SK-N-SH (cell line): Measurements from ENCODE around the gene DOK7.

Experiments
- EP300 ChIP-seq, 2 experiments: IDR thresholded peaks; 2 replicates each; pipeline versions ENCODE4 v1.4.0 to v1.6.1; 2012; ENCODE audit warnings: borderline replicate concordance in 1 of 2, low read depth in 1 of 2, low read length in 1 of 2
- FOXJ3 ChIP-seq: sonication (generic); formaldehyde crosslinking; IDR thresholded peaks from 2 replicates; pipeline ENCODE4 v1.5.1; 2020; ENCODE audit warnings: mild to moderate bottlenecking, missing genetic modification reagents
- GABPA ChIP-seq: IDR thresholded peaks from 2 replicates; pipeline ENCODE4 v1.4.0; 2012; ENCODE audit warnings: low read depth, mild to moderate bottlenecking
- JUND ChIP-seq: IDR thresholded peaks from 2 replicates; pipeline ENCODE4 v1.4.0; 2012
- MXI1 ChIP-seq: IDR thresholded peaks from 2 replicates; pipeline ENCODE4 v1.6.1; 2012; ENCODE audit warnings: mild to moderate bottlenecking, low read depth, low read length, improper control_type of control experiment
- NFIC ChIP-seq: IDR thresholded peaks from 2 replicates; pipeline ENCODE4 v1.4.0; 2012; ENCODE audit warnings: borderline replicate concordance
- PBX3 ChIP-seq: IDR thresholded peaks from 2 replicates; pipeline ENCODE4; 2012
- POLR2AphosphoS5 ChIP-seq: IDR thresholded peaks from 2 replicates; pipeline ENCODE4 v1.6.1; 2012; ENCODE audit warnings: low read depth, low read length
- RCOR1 ChIP-seq: fragments of 150-350 bp; IDR thresholded peaks from 2 replicates; pipeline ENCODE4 v1.6.1; 2017; ENCODE audit warnings: antibody characterized with exemption, low read length
- RXRA ChIP-seq: IDR thresholded peaks from 2 replicates; pipeline ENCODE4 v1.4.0; 2012; ENCODE audit warnings: low read depth, mild to moderate bottlenecking, borderline replicate concordance
- SMC3 ChIP-seq: IDR thresholded peaks from 2 replicates; pipeline ENCODE4 v1.6.1; 2012; ENCODE audit warnings: low read depth, low read length, improper control_type of control experiment
- TAF1 ChIP-seq: IDR thresholded peaks from 2 replicates; pipeline ENCODE4 v1.6.1; 2012; ENCODE audit warnings: low read depth, mild to moderate bottlenecking, low read length, moderate library complexity, borderline replicate concordance
- YY1 ChIP-seq: IDR thresholded peaks from 2 replicates; pipeline ENCODE4 v1.4.0; 2012; ENCODE audit warnings: low read depth, mild to moderate bottlenecking
- TF ChIP-seq, protein P1 (sequence below): fragments of 200-600 bp; sonication (generic); IDR thresholded peaks from 2 replicates; pipeline ENCODE4 v1.6.1; 2017; ENCODE audit warnings: antibody characterized with exemption, mild to moderate bottlenecking, moderate library complexity

GRCh38 chr4:3486541-3487540 lies 23.7 kb downstream of the DOK7 start:
- TF ChIP-seq, protein P1, sequence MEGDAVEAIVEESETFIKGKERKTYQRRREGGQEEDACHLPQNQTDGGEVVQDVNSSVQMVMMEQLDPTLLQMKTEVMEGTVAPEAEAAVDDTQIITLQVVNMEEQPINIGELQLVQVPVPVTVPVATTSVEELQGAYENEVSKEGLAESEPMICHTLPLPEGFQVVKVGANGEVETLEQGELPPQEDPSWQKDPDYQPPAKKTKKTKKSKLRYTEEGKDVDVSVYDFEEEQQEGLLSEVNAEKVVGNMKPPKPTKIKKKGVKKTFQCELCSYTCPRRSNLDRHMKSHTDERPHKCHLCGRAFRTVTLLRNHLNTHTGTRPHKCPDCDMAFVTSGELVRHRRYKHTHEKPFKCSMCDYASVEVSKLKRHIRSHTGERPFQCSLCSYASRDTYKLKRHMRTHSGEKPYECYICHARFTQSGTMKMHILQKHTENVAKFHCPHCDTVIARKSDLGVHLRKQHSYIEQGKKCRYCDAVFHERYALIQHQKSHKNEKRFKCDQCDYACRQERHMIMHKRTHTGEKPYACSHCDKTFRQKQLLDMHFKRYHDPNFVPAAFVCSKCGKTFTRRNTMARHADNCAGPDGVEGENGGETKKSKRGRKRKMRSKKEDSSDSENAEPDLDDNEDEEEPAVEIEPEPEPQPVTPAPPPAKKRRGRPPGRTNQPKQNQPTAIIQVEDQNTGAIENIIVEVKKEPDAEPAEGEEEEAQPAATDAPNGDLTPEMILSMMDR, result no peak
- TF ChIP-seq RCOR1 (no peak), YY1 (no peak), TAF1 (no peak), PBX3 (no peak), EP300 (IDR thresholded peaks at IDR 0.05; ENCODE audit: borderline replicate concordance in 1 of 2, low read depth in 1 of 2, low read length in 1 of 2) (no peak), SMC3 (no peak), NFIC (no peak), POLR2AphosphoS5 (no peak), GABPA (no peak), MXI1 (0 out of 2 replicates have a peak, but pooled peaks have one; percentile 45), JUND (no peak), FOXJ3 (CRISPR knock-in tag) (no peak), RXRA (no peak)
